GM12864 (cell line): ENCODE results near the gene SLFN12L.

Experiments
- DNase-seq: peaks from one replicate; pipeline ENCODE4 v3.0.0-alpha.2; 2011; ENCODE audit warnings: low read depth
- H3K4me3 ChIP-seq: 2 replicates; pipeline ENCODE4 v1.5.1; 2011; ENCODE audit warnings: mild to moderate bottlenecking, low read depth, low read length, control low read depth
- TF ChIP-seq, protein P1 (sequence below): IDR thresholded peaks from 2 replicates; pipeline ENCODE4 v1.5.1; 2011; ENCODE audit warnings: low read depth, mild to moderate bottlenecking, moderate library complexity, low read length, control low read depth, inconsistent platforms; ENCODE audit errors: missing control alignments

The SLFN12L gene

DNA sequence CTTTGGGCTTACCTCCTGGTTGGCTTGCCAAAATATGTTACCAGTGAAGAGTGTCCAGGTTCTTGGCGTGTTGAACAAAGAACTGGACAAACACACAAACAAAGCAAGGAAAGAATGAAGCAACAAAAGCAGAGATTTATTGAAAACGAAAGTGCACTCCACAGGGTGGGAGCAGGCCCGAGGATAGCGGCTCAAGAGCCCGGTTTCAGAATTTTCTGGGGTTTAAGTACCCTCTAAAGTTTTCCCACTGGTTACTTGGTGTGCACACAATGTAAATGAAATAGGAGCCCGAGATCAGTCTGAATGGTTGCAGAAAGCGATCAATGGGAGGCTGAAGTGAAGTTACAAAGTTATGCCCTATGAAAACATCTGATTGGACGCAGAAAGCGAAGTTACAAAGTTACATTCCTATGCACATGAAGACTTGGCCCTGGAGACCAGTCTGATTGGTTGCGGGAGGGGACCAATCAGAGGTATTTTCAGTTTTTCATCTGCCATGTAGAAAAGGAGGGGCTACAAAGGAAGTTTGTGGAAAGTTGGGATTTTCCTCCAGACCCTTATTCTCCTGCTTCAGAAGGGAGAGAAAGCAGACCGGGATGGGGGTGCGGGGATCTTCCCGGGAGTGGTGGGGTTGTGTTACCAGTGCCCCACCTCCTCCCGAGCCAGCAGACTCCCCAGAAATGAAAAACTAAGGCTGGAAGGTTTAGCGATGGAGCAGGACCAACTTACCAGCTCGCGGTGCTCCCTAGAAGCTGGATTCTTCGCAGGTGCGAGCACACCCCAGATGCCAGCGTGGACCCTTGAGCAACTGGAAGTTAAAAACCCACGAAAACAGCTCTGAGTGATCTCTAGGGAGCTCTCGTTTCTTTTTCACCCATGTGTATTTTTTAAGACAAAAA, 105.1 kb downstream of the SLFN12L start, which contains the start of gene SLFN12:
SLFN12 (minus strand) TSS at position 325 of the 899 bp plus-strand sequence. CDS start 9,472 bp downstream, outside the sequence.
- peak within 1 kb of the TSS; percentile 56 for H3K4me3 ChIP-seq
- TF ChIP-seq, protein P1, sequence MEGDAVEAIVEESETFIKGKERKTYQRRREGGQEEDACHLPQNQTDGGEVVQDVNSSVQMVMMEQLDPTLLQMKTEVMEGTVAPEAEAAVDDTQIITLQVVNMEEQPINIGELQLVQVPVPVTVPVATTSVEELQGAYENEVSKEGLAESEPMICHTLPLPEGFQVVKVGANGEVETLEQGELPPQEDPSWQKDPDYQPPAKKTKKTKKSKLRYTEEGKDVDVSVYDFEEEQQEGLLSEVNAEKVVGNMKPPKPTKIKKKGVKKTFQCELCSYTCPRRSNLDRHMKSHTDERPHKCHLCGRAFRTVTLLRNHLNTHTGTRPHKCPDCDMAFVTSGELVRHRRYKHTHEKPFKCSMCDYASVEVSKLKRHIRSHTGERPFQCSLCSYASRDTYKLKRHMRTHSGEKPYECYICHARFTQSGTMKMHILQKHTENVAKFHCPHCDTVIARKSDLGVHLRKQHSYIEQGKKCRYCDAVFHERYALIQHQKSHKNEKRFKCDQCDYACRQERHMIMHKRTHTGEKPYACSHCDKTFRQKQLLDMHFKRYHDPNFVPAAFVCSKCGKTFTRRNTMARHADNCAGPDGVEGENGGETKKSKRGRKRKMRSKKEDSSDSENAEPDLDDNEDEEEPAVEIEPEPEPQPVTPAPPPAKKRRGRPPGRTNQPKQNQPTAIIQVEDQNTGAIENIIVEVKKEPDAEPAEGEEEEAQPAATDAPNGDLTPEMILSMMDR, result no peak
- DNase-seq, result peak; percentile 47

DNA sequence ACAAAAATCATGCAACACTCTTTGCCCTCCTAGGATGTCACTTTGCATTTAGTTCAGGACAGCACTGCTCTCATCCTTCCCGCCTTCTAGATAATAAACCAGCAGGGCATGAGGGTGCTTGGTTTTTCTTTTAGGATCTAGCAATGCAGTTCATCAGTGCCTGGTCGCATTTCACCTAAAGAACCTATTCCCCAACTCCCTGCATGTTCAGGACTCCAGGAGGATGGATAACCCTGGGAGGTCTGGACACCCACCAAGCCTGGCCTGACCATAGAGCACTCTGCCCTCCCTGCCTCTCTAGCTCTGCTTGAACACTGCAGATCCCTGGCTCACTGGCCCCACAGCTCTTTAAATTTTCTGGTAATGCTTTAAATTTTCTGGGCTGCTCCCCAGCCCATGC, 107.8 kb downstream of the SLFN12L start:
- no peak overlapping the region for H3K4me3 ChIP-seq
- TF ChIP-seq, protein P1, result no peak
- DNase-seq, result no peak

DNA sequence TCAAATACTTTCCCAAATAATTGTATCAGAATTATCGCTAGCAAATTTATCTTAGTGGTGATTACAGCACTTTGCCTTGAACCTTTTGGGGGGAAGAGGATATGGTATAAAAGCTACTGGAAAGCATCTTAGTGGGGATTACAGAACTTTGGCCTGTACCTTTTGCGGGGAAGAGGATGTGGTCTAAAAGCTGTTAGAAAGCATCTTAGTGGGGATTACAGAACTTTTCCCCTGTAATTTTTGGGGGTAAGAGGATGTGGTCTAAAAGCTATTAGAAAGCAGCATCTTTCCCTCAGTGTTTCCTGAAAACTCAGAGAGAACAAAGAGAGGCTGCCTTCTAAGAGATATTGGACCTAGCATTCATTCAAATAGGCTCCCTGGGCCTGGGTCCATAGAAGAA, 109.2 kb downstream of the SLFN12L start:
- no peak overlapping the region for H3K4me3 ChIP-seq
- DNase-seq, result no peak
- TF ChIP-seq, protein P1, result no peak

DNA sequence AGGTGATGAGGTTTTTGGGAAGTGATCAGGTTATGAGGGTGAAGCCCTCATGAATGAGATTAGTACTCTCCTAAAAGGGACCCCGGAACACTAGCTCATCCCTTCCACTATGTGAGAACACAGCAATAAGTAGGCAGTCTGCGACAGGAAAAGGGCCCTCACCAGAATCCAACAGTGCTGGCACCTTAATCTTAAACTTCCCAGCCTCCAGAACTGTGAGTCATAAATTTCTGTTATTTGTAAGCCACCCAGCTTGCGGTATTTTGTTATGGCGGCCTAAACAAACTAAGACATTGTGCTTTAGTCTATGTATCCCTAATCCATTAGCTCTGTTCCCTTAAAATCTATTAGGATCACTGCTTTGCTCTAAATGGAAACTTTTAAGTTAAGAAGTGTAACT, 113.7 kb downstream of the SLFN12L start:
- DNase-seq, result no peak
- TF ChIP-seq, protein P1, result no peak
- H3K4me3 ChIP-seq, result no peak overlapping the region
